ENCODE measurements around the gene NSMF. TPM values are rescaled to one million over a fixed set of nuclear protein-coding genes. Genes with fewer than 3 reads are reported as not detected.
"Not testable (repeated sequence)": the region's sequence is repeated elsewhere in the genome, so short reads cannot be mapped to it uniquely, and the experiment has no call there.

NSMF gene
- total RNA-seq, 1 donor from 2014 or later: 231 TPM

- Histone ChIP-seq H3K27me3 (no peaks in the 10 kb centered on the region), H3K36me3 (peaks cover 39 to 57% of the 10 kb centered on the region in 2 donors), H3K4me3 (no peak overlapping the region), H3K4me1 (peaks cover 28 to 32% of the 10 kb centered on the region in 2 donors), H3K9me3 (no peaks in the 10 kb centered on the region), H3K27ac (no peak overlapping the region)
- intact Hi-C loops (cut with DNase I): loop anchor here (10.0 kb wide), 1 partner anchor 153 kb away; the partner anchor contains the start of gene ARRDC1
- TF ChIP-seq CTCF (IDR thresholded peaks at IDR 0.05): no peak
- peak; percentile 8 to 49 for DNase-seq (ENCODE audit: low spot score in 2 of 2)
Observed at GRCh38 chr9:137452006-137452760, 7.0 kb downstream of the NSMF start.

GRCh38 chr9:137451264-137452005, 7.7 kb downstream of the NSMF start:
- intact Hi-C loops (cut with DNase I): loop anchor here (10.0 kb wide), 1 partner anchor 153 kb away; the partner anchor contains the start of gene ARRDC1
- peaks cover 23 to 28% of the 10 kb centered on the region in 2 donors for H3K4me1 ChIP-seq
- H3K27ac ChIP-seq; H3K27me3 ChIP-seq; H3K4me3 ChIP-seq; DNase-seq (ENCODE audit: low spot score in 2 of 2); H3K9me3 ChIP-seq: not testable (repeated sequence)
- H3K36me3 ChIP-seq: peaks cover 39 to 54% of the 10 kb centered on the region in 2 donors

GRCh38 chr9:137450539-137451222, 8.5 kb downstream of the NSMF start:
- DNase-seq (ENCODE audit: low spot score in 2 of 2): peak; percentile 6 to 37
- H3K27me3 ChIP-seq, H3K9me3 ChIP-seq, H3K27ac ChIP-seq, H3K4me3 ChIP-seq: not testable (repeated sequence)
- H3K4me1 ChIP-seq: peaks cover 16 to 22% of the 10 kb centered on the region in 2 donors
- intact Hi-C loops (cut with DNase I): loop anchor here (10.0 kb wide), 1 partner anchor 154 kb away; the partner anchor contains the start of gene ARRDC1
- peaks cover 36 to 51% of the 10 kb centered on the region in 2 donors for H3K36me3 ChIP-seq

GRCh38 chr9:137449931-137450538, 9.1 kb downstream of the NSMF start:
- H3K36me3 ChIP-seq: peaks cover 30 to 44% of the 10 kb centered on the region in 2 donors
- no peak overlapping the region for H3K27ac ChIP-seq
- peaks cover 9 to 20% of the 10 kb centered on the region in 2 donors for H3K4me1 ChIP-seq
- no peaks in the 10 kb centered on the region for H3K9me3 ChIP-seq
- DNase-seq (ENCODE audit: low spot score in 2 of 2): no peak
- no peak overlapping the region for H3K4me3 ChIP-seq
- no peak for TF ChIP-seq CTCF (IDR thresholded peaks at IDR 0.05)
- intact Hi-C loops (cut with DNase I): loop anchor here (10.0 kb wide), 1 partner anchor 155 kb away; the partner anchor contains the start of gene ARRDC1
- H3K27me3 ChIP-seq: no peaks in the 10 kb centered on the region

GRCh38 chr9:137449081-137449844, 9.9 kb downstream of the NSMF start:
- intact Hi-C loops (cut with DNase I): no loop called here
- Histone ChIP-seq H3K27me3 (no peaks in the 10 kb centered on the region), H3K4me1 (peaks cover 1 to 12% of the 10 kb centered on the region in 2 donors), H3K9me3 (no peaks in the 10 kb centered on the region), H3K36me3 (peaks cover 27 to 37% of the 10 kb centered on the region in 2 donors), H3K4me3 (no peak overlapping the region), H3K27ac (no peak overlapping the region)
- no peak for TF ChIP-seq CTCF (IDR thresholded peaks at IDR 0.05)
- no peak for DNase-seq (ENCODE audit: low spot score in 2 of 2)

GRCh38 chr9:137448602-137448962, 10.6 kb downstream of the NSMF start:
- intact Hi-C loops (cut with DNase I): no loop called here
- DNase-seq (ENCODE audit: low spot score in 2 of 2): no peak
- TF ChIP-seq CTCF (IDR thresholded peaks at IDR 0.05): no peak

More at GRCh38 chr9:137448602-137448962, 10.6 kb downstream of the NSMF start:
- peaks cover 0 to 8% of the 10 kb centered on the region in 2 donors for H3K4me1 ChIP-seq
- no peaks in the 10 kb centered on the region for H3K27me3 ChIP-seq
- no peaks in the 10 kb centered on the region for H3K9me3 ChIP-seq
- no peak overlapping the region for H3K27ac ChIP-seq
- no peak overlapping the region for H3K4me3 ChIP-seq
- peaks cover 27 to 35% of the 10 kb centered on the region in 2 donors for H3K36me3 ChIP-seq
